8988T (cell line): ENCODE results near the gene WDPCP.
"Not testable (repeated sequence)": the region's sequence is repeated elsewhere in the genome, so short reads cannot be mapped to it uniquely, and the experiment has no call there.

Experiments used
- DNase-seq: peaks from one replicate; pipeline ENCODE4 v3.0.0; 2011

The WDPCP gene

DNA sequence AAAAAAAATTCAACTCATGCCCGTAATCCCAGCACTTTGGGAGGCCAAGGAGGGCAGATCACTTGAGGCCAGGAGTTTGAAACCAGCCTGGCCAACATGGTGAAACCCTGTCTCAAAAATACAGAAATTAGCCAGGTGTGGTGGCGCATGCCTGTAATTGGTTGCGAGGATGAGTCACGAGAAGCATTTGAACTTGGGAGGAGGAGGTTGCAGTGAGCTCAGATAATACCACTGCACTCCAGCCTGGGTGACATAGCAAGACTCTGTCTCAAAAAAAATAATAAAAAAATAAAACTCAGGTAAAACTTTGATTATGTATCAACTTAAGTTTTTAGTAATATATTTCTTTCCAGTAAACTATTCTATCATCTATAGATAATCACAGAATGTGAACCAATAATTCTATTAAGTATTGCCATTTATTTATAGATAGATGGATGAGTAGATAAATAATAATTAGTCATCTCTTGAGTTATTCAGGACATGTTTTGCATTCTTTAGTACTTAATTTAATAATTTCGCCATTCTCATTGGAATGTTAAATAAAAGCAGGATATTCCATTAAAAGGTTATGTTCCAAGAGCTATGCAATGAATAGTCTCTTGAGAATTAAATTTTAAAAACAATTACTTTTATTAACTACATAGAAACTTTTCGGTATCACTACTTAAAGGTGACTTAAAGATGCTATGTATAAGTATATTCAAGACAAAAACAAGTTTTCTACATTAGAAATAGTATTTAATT is 48.7 kb downstream of the WDPCP start:
- DNase-seq = no peak

GRCh38 chr2:63538390-63538789 is 49.9 kb downstream of the WDPCP start:
- DNase-seq = no peak

DNA sequence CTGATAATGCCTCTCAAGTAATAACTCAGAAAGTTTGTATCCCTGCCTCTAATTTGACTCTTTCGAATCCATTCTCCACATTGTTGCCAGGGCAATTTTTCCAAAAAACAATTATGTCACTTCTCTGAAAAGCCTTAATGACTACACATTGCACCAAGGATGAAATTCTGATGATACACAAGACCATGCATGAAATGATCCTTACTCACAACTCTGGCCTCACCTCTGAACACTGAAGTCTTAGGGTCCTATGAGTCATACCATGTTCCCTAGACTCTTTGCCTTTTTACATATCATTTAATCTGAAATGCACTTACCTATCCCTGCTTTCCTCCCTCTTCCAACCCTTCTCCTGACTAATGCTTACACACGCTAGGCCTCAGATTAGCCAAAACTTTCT is 51.0 kb downstream of the WDPCP start:
- no peak for DNase-seq

DNA sequence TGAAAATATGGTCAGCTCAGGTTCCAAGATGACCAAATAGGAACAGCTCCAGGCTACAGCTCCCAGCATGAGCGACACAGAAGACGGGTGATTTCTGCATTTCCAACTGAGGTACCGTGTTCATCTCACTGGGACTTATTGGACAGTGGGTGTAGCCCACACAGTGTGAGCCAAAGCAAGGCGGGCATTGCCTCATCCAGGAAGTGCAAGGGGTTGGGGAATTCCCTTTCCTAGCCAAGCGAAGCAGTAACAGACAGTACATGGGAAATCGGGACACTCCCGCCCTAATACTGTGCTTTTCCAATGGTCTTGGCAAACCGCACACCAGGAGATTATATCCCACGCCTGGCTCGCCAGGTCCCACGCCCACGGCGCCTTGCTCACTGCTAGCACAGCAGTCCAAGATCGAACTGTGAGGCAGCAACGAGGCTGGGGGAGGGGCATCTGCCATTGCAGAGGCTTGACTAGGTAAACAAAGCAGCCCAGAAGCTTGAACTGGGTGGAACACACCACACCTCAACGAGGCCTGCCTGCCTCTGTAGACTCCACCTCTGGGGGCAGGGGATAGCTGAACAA is 57.5 kb downstream of the WDPCP start:
- DNase-seq = no peak

GRCh38 chr2:63525905-63526304 is 62.4 kb downstream of the WDPCP start:
- no peak for DNase-seq

GRCh38 chr2:63522950-63523349 is 65.3 kb downstream of the WDPCP start:
- DNase-seq = no peak

DNA sequence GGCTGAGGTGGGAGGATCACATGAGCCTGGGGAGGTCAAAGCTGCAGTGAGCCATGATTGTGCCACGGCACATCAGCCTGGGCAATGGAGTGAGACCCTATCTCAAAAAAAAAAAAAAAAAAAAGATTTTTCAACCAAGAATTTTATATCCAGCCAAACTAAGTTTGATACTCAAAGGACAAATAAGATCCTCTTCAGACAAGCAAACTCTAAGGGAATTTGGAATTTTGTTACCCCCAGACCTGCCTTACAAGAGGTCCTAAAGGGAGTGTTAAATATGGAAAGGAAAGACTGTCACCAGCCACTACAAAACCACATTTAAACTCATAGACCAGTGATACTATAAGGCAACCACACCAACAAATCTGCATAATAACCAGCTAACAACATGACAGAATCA is 67.5 kb downstream of the WDPCP start:
- no peak for DNase-seq

- no peak for DNase-seq
Observed at GRCh38 chr2:63514781-63515180, 73.5 kb downstream of the WDPCP start.

DNA sequence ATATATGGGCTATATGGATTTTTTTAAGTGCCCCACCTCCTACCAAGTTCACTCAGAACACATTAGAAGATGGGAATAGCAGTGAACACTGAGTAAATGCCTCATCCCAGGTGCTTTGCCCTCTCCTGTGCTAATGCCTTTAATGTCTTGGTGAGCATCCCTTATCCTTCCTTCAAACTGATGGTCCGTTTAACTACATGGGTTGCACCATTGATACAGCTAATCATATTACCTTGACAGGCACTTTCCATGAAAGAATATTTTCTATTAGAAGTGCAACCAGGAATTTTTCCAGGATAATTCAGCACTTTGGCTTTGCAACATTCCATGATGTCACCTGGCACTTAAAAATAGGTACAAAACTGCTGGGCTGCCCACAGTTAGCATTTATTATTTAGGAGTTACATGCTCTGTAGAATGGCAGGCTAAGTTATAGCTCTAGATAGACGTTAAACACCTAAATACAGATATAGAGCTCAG is 74.0 kb downstream of the WDPCP start:
- no peak for DNase-seq

DNA sequence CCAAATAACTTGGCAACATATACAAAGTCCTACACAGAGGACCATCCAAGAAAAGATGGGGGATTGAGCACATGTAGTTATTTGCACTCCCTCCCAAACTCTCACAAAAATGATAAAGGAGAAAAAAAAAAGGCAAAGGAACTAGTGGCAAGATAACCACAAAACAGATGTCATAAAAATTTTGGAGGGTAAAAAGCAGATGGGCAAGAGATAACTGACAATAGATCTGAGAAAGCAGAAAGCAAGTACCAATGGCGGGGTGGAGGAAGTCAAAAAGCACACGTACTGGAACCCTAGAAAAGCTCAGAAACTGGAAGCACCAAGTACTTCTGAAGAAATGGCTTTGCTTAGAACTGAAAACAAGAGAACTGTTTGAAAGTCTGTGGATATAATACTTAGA is 82.0 kb downstream of the WDPCP start:
- no peak for DNase-seq

GRCh38 chr2:63503818-63504217 is 84.5 kb downstream of the WDPCP start:
- DNase-seq = no peak

- DNase-seq = no peak
Observed at GRCh38 chr2:63500398-63500797, 87.9 kb downstream of the WDPCP start.

- no peak for DNase-seq
Observed at GRCh38 chr2:63497576-63497975, 90.7 kb downstream of the WDPCP start.

DNA sequence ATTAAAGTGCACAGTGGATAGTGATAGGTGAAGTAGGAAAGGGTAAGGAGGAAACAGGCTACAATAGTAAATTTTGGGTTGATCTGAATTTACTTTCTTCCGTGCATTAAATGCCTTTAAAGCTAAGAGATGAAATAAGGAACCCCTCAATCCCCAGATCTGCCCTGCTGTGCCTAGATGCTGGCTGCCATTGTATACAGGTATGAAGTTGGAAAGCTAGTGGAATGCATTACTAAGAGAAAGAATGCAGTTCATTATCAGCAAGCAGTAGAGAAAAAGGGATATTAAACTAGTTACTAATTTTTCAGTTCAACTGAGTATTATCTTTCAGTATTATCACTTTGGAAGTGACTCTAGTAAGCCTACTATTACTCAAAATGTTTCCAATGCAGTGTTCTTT is 93.3 kb downstream of the WDPCP start:
- no peak for DNase-seq

GRCh38 chr2:63494100-63494499 is 94.2 kb downstream of the WDPCP start:
- no peak for DNase-seq

- no peak for DNase-seq
Observed at GRCh38 chr2:63488118-63488713, 100.1 kb downstream of the WDPCP start.

GRCh38 chr2:63486861-63487290 is 101.4 kb downstream of the WDPCP start:
- DNase-seq = no peak

- no peak for DNase-seq
Observed at GRCh38 chr2:63484901-63485300, 103.4 kb downstream of the WDPCP start.

GRCh38 chr2:63484481-63484880 is 103.8 kb downstream of the WDPCP start:
- DNase-seq = no peak

- no peak for DNase-seq
Observed at GRCh38 chr2:63477686-63478085, 110.6 kb downstream of the WDPCP start.

DNA sequence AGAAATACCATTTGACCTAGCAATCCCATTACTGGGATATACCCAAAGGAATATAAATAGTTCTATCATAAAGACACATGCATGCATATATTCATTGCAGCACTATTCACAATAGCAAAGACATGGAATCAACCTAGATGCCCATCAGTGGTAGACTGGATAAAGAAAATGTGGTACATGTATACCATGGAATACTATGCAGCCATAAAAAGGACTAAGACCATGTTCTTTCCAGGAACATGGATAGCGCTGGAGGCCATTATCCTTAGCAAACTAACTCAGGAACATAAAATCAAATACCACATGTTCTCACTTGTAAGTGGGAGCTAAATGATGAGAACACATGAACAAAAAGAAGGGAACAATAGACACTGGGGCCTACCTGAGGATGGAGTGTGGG is 119.0 kb downstream of the WDPCP start:
- DNase-seq = not testable (repeated sequence)

DNA sequence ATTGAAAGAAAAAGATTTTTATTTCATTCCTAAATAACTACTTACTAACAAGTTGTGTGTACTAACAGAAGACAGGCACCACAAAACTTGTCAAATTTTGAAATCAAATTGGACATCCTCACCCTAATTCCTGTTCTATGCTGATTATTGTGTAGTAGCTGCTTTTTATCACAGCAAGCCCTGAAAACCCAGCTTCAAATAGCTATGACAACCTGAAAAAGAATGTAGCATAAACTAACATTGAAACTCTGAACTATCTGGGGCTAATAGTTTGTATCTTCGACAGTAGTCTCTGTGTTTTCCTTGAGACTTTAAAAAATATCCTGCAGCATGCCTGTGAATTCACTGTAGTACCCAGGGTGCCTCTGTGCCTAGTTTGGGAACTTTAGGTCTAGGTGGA is 122.6 kb downstream of the WDPCP start:
- DNase-seq = no peak

DNA sequence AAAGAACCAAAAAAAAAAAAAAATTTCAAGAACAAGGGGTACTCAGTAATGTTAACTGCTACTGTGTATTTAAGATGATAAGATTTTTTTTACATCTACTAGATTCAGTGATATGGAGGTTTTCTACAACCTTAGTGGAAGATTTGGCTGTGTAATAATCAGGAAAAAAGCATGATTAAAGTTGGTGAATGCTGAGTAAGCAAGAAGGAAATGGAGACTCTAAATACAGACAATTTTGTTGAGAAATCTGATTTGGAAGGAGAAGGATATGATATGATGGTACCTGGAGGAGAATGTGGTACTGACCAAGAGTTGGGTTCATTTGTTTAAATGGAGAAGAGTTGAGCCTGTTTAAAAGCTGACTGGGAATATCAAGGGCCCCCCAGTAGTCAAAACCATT is 125.1 kb downstream of the WDPCP start:
- DNase-seq = no peak

DNA sequence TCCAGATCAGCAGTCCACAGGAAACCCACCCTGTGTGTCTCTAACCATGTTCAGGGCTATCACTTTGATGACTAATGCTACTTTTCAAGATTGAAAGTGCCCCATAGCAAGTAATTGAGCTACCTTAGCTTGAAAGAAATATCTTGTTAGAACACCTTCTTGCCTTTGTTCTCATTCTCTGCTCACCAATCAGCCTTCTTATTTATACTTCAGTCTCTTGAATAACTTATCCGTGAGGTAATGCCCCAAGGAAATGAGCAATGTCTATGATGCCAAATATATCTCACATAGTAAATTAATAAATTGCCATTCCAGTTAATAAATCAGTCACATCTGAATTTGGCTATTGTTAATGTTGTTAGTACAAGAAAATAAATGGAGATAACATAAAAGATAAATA is 141.6 kb downstream of the WDPCP start:
- DNase-seq = no peak
